Measurements from ENCODE around the gene GALNT10.

The GALNT10 gene

DNA sequence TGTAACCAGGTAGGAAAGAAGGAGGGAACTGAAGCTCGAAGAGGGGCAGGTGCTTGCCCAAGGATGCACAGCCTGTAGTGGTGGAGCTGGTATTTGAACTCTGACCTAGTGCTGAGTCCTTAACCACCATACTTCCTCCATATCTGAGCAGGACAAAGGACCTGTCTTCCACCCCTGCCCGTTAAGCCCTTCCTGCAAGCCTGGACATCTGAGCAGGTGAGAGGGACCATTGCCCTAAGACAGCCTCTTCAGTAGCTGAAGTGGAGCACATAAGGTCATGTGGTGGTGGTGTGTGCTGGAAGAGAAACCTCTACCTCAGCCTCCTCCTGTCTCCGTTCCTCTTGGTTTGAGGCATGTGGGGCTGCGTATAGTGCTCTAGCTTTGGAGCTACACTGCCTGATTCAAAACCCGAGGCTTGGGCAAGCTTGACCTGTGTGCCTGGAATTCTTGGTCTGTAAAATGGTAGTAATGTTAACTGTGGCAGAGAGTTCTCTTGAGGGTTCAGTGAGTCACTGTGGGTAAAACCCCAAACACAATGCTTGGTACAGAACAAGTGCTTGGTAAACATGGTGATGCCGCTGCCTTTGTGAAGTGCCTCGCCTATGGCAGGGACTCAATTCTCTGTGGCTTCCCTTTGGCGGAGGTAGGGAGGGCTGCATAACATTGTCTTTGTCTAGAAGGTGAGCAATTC is 7.4 kb downstream of the GALNT10 start:
- Histone ChIP-seq H3K27me3 (ENCODE audit: control insufficient read depth in 3 of 3, insufficient read depth in 3 of 3, low read depth in 1 of 3, low read length in 3 of 3) (no peaks in the 10 kb centered on the region), H3K23ac (ENCODE audit: low read depth, low read length, poor library complexity) (no peak overlapping the region), H2BK5ac (ENCODE audit: low read length) (no peak overlapping the region), H3K4ac (ENCODE audit: low read length) (no peak overlapping the region), H3K4me2 (ENCODE audit: insufficient read depth, low read length, poor library complexity, severe bottlenecking) (no peak overlapping the region), H2BK12ac (ENCODE audit: low read length) (no peak overlapping the region), H3K18ac (ENCODE audit: low read length) (no peak overlapping the region), H3K36me3 (replicated peaks in 1 of 2; ENCODE audit: control insufficient read depth in 2 of 2, insufficient read depth in 2 of 2, low read length in 2 of 2) (peaks cover 0 to 40% of the 10 kb centered on the region in 2 donors), H4K8ac (ENCODE audit: low read depth, low read length) (no peak overlapping the region), H2AFZ (ENCODE audit: low read length) (no peak overlapping the region), H2BK15ac (ENCODE audit: low read length) (no peak overlapping the region), H3K9me3 (replicated peaks in 1 of 2; ENCODE audit: control insufficient read depth in 2 of 2, insufficient read depth in 1 of 2, low read depth in 1 of 2, low read length in 2 of 2) (no peaks in the 10 kb centered on the region), H2AK5ac (ENCODE audit: low read depth, low read length) (no peak overlapping the region), H3K14ac (ENCODE audit: low read length) (no peak overlapping the region), H4K91ac (ENCODE audit: low read depth, low read length, poor library complexity) (no peak overlapping the region), H2BK120ac (ENCODE audit: low read depth, low read length) (no peak overlapping the region), H3K9ac (ENCODE audit: low read depth, low read length, poor library complexity) (no peak overlapping the region), H3K4me1 (ENCODE audit: control insufficient read depth in 2 of 2, insufficient read depth in 1 of 2, low read depth in 1 of 2, low read length in 2 of 2) (peaks cover under 1 to 16% of the 10 kb centered on the region in 2 donors), H3K4me3 (ENCODE audit: low read length in 2 of 2) (no peak overlapping the region), H3K27ac (replicated peaks; ENCODE audit: low read length) (no peak overlapping the region), H3K79me1 (ENCODE audit: low read depth, low read length) (no peaks in the 10 kb centered on the region)
- no CpG with 5 or more reads among the region's 8 CpGs for WGBS, 2 donors (ENCODE audit: extremely low coverage in 2 of 2, insufficient read length in 2 of 2, insufficient replicate concordance in 1 of 2)
- no peak for DNase-seq (ENCODE audit: low spot score)

DNA sequence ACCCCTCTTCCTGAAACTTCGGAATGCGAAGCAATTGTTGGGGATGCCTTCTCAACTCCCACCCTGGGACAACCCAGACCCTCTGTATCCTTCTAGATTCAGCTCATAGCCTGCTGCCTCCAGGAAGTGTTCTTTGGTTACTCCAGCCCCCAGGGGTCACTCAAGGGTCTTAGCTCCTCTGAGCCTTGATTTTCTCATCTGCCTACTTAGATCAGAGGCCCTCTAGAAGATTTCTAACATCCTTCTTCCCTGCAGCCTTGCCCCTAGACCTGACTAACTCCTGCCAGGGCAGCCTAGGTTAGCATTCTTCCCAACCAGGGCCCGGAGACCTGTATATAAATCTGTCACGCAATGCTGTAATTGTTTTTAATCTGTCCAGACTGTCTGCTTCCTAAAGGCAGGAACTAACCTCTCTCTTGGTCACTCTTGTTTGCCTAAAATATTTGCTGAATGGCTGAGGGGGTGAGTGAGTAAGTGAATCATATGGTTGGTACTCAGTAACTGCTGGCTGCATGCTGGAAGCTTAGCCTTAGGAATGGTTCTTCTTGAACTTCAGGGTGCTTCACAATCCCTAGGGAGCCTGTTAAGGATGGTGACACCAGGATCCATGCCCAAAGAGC is 8.2 kb downstream of the GALNT10 start:
- no peak overlapping the region for H2BK120ac ChIP-seq (ENCODE audit: low read depth, low read length)
- H3K27ac ChIP-seq (replicated peaks; ENCODE audit: low read length): no peak overlapping the region
- H3K4me2 ChIP-seq (ENCODE audit: insufficient read depth, low read length, poor library complexity, severe bottlenecking): no peak overlapping the region

DNA sequence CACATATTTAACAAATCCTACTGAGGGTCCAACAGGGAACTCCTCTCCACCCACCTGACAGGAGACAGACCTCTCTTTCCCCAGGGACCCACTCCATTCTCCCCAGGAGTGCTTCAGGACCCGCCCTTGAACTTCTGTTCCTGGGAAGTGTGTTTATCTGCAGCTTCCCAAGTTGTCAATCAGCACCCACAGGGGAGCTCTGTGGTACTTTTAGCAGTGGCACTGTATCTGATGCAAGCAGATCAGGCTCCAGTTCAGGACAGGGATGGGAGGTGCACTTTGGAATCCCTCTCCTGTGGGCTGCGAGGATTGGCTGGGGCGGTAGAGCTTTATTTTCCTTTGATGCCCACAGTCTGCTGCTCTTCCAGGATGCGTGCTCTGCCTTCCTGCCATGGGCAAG is 8.7 kb downstream of the GALNT10 start:
- no peak overlapping the region for H3K9ac ChIP-seq (ENCODE audit: low read depth, low read length, poor library complexity)
- WGBS, 2 donors (ENCODE audit: extremely low coverage in 2 of 2, insufficient read length in 2 of 2, insufficient replicate concordance in 1 of 2): no CpG with 5 or more reads among the region's 4 CpGs

More for the DNA sequence above, 8.2 kb downstream of the GALNT10 start:
- no peak overlapping the region for H2BK5ac ChIP-seq (ENCODE audit: low read length)
- no peaks in the 10 kb centered on the region for H3K9me3 ChIP-seq (replicated peaks in 1 of 2; ENCODE audit: control insufficient read depth in 2 of 2, insufficient read depth in 1 of 2, low read depth in 1 of 2, low read length in 2 of 2)
- H3K18ac ChIP-seq (ENCODE audit: low read length): no peak overlapping the region
- H3K79me1 ChIP-seq (ENCODE audit: low read depth, low read length): no peaks in the 10 kb centered on the region
- no peak overlapping the region for H3K23ac ChIP-seq (ENCODE audit: low read depth, low read length, poor library complexity)
- peaks cover 0 to 37% of the 10 kb centered on the region in 2 donors for H3K36me3 ChIP-seq (replicated peaks in 1 of 2; ENCODE audit: control insufficient read depth in 2 of 2, insufficient read depth in 2 of 2, low read length in 2 of 2)
- H3K4me1 ChIP-seq (ENCODE audit: control insufficient read depth in 2 of 2, insufficient read depth in 1 of 2, low read depth in 1 of 2, low read length in 2 of 2): peaks cover 0 to 14% of the 10 kb centered on the region in 2 donors
- DNase-seq (ENCODE audit: low spot score): no peak
- H3K27me3 ChIP-seq (ENCODE audit: control insufficient read depth in 3 of 3, insufficient read depth in 3 of 3, low read depth in 1 of 3, low read length in 3 of 3): no peaks in the 10 kb centered on the region
- H3K4ac ChIP-seq (ENCODE audit: low read length): no peak overlapping the region
- no peak overlapping the region for H2BK15ac ChIP-seq (ENCODE audit: low read length)
- no peak overlapping the region for H3K9ac ChIP-seq (ENCODE audit: low read depth, low read length, poor library complexity)
- H4K91ac ChIP-seq (ENCODE audit: low read depth, low read length, poor library complexity): no peak overlapping the region
- no CpG with 5 or more reads among the region's 4 CpGs for WGBS, 2 donors (ENCODE audit: extremely low coverage in 2 of 2, insufficient read length in 2 of 2, insufficient replicate concordance in 1 of 2)
- no peak overlapping the region for H3K14ac ChIP-seq (ENCODE audit: low read length)
- H4K8ac ChIP-seq (ENCODE audit: low read depth, low read length): no peak overlapping the region
- H2BK12ac ChIP-seq (ENCODE audit: low read length): no peak overlapping the region
- H2AK5ac ChIP-seq (ENCODE audit: low read depth, low read length): no peak overlapping the region
- H2AFZ ChIP-seq (ENCODE audit: low read length): no peak overlapping the region
- no peak overlapping the region for H3K4me3 ChIP-seq (ENCODE audit: low read length in 2 of 2)

DNA sequence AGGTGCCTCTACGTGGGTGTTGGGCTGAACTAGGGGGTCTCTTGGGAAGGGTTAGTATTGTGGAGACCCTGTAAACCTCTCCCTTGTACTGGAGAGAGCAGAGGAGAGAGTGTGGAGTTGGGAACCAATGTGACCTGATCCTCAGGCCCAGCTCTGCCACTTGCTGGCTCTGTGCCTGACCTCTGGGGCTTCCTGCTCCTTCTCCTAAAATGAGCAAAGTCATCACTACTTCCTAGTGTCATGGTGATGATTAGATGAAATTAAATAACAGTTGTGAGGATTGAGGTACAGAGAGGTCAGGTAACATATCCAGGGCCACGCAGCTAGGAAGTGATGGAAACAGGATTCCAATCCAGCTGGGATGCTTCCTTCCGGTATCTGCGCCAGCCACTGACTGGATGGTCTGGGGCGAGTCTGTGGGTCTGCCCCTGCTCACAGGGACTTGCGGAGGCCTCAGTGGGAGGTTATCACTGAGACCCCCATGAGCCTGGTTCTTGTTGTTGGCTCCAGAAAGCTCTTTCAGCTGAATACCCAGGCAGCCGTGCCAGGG is 9.2 kb downstream of the GALNT10 start:
- Histone ChIP-seq H3K9me3 (replicated peaks in 1 of 2; ENCODE audit: control insufficient read depth in 2 of 2, insufficient read depth in 1 of 2, low read depth in 1 of 2, low read length in 2 of 2) (no peaks in the 10 kb centered on the region), H3K4me3 (ENCODE audit: low read length in 2 of 2) (no peak overlapping the region), H3K18ac (ENCODE audit: low read length) (no peak overlapping the region), H3K27me3 (ENCODE audit: control insufficient read depth in 3 of 3, insufficient read depth in 3 of 3, low read depth in 1 of 3, low read length in 3 of 3) (no peaks in the 10 kb centered on the region), H3K23ac (ENCODE audit: low read depth, low read length, poor library complexity) (no peak overlapping the region), H3K4me2 (ENCODE audit: insufficient read depth, low read length, poor library complexity, severe bottlenecking) (no peak overlapping the region), H2AFZ (ENCODE audit: low read length) (no peak overlapping the region), H3K36me3 (replicated peaks in 1 of 2; ENCODE audit: control insufficient read depth in 2 of 2, insufficient read depth in 2 of 2, low read length in 2 of 2) (peaks cover 0 to 33% of the 10 kb centered on the region in 2 donors), H3K9ac (ENCODE audit: low read depth, low read length, poor library complexity) (no peak overlapping the region), H2BK12ac (ENCODE audit: low read length) (no peak overlapping the region), H3K4ac (ENCODE audit: low read length) (no peak overlapping the region), H3K27ac (replicated peaks; ENCODE audit: low read length) (no peak overlapping the region), H3K14ac (ENCODE audit: low read length) (no peak overlapping the region), H2AK5ac (ENCODE audit: low read depth, low read length) (no peak overlapping the region), H3K79me1 (ENCODE audit: low read depth, low read length) (no peaks in the 10 kb centered on the region), H2BK5ac (ENCODE audit: low read length) (no peak overlapping the region), H3K4me1 (ENCODE audit: control insufficient read depth in 2 of 2, insufficient read depth in 1 of 2, low read depth in 1 of 2, low read length in 2 of 2) (peaks cover 0 to 11% of the 10 kb centered on the region in 2 donors), H2BK15ac (ENCODE audit: low read length) (no peak overlapping the region), H4K91ac (ENCODE audit: low read depth, low read length, poor library complexity) (no peak overlapping the region), H4K8ac (ENCODE audit: low read depth, low read length) (no peak overlapping the region), H2BK120ac (ENCODE audit: low read depth, low read length) (no peak overlapping the region)
- WGBS, 2 donors (ENCODE audit: extremely low coverage in 2 of 2, insufficient read length in 2 of 2, insufficient replicate concordance in 1 of 2): no CpG with 5 or more reads among the region's 7 CpGs
- DNase-seq (ENCODE audit: low spot score): no peak

More for the DNA sequence above, 8.7 kb downstream of the GALNT10 start:
- Histone ChIP-seq H3K14ac (ENCODE audit: low read length) (no peak overlapping the region), H2BK15ac (ENCODE audit: low read length) (no peak overlapping the region), H3K4me2 (ENCODE audit: insufficient read depth, low read length, poor library complexity, severe bottlenecking) (no peak overlapping the region), H2AFZ (ENCODE audit: low read length) (no peak overlapping the region), H3K23ac (ENCODE audit: low read depth, low read length, poor library complexity) (no peak overlapping the region), H3K4me3 (ENCODE audit: low read length in 2 of 2) (no peak overlapping the region), H3K4ac (ENCODE audit: low read length) (no peak overlapping the region), H3K27ac (replicated peaks; ENCODE audit: low read length) (no peak overlapping the region), H4K8ac (ENCODE audit: low read depth, low read length) (no peak overlapping the region), H3K36me3 (replicated peaks in 1 of 2; ENCODE audit: control insufficient read depth in 2 of 2, insufficient read depth in 2 of 2, low read length in 2 of 2) (peaks cover 0 to 37% of the 10 kb centered on the region in 2 donors), H3K9me3 (replicated peaks in 1 of 2; ENCODE audit: control insufficient read depth in 2 of 2, insufficient read depth in 1 of 2, low read depth in 1 of 2, low read length in 2 of 2) (no peaks in the 10 kb centered on the region), H3K18ac (ENCODE audit: low read length) (no peak overlapping the region), H4K91ac (ENCODE audit: low read depth, low read length, poor library complexity) (no peak overlapping the region), H2BK12ac (ENCODE audit: low read length) (no peak overlapping the region), H3K27me3 (ENCODE audit: control insufficient read depth in 3 of 3, insufficient read depth in 3 of 3, low read depth in 1 of 3, low read length in 3 of 3) (no peaks in the 10 kb centered on the region), H2BK120ac (ENCODE audit: low read depth, low read length) (no peak overlapping the region), H2BK5ac (ENCODE audit: low read length) (no peak overlapping the region), H2AK5ac (ENCODE audit: low read depth, low read length) (no peak overlapping the region), H3K79me1 (ENCODE audit: low read depth, low read length) (no peaks in the 10 kb centered on the region), H3K4me1 (ENCODE audit: control insufficient read depth in 2 of 2, insufficient read depth in 1 of 2, low read depth in 1 of 2, low read length in 2 of 2) (peaks cover 0 to 14% of the 10 kb centered on the region in 2 donors)
- no peak for DNase-seq (ENCODE audit: low spot score)
